Loucy (cell line): ENCODE data around the gene FBLN5.

Source experiments
- EZH2phosphoT487 ChIP-seq: fragments of 200-600 bp; IDR thresholded peaks from 2 replicates; pipeline ENCODE4 v1.6.1; 2018; ENCODE audit warnings: antibody characterized with exemption, mild to moderate bottlenecking, moderate library complexity, borderline replicate concordance
- TF ChIP-seq, protein P1 (sequence below): fragments of 200-600 bp; sonication (generic); conservative IDR thresholded peaks from 2 replicates; pipeline ENCODE4 v1.5.1; 2014; ENCODE audit warnings: mild to moderate bottlenecking, antibody characterized with exemption, low read length

- TF ChIP-seq, protein P1, sequence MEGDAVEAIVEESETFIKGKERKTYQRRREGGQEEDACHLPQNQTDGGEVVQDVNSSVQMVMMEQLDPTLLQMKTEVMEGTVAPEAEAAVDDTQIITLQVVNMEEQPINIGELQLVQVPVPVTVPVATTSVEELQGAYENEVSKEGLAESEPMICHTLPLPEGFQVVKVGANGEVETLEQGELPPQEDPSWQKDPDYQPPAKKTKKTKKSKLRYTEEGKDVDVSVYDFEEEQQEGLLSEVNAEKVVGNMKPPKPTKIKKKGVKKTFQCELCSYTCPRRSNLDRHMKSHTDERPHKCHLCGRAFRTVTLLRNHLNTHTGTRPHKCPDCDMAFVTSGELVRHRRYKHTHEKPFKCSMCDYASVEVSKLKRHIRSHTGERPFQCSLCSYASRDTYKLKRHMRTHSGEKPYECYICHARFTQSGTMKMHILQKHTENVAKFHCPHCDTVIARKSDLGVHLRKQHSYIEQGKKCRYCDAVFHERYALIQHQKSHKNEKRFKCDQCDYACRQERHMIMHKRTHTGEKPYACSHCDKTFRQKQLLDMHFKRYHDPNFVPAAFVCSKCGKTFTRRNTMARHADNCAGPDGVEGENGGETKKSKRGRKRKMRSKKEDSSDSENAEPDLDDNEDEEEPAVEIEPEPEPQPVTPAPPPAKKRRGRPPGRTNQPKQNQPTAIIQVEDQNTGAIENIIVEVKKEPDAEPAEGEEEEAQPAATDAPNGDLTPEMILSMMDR: peak; percentile 44
- TF ChIP-seq EZH2phosphoT487: no peak
Observed at GRCh38 chr14:91899213-91899612, 48.3 kb downstream of the FBLN5 start.
